Stimulated activated CD8-positive, alpha-beta memory T cell treated with anti-CD3 and anti-CD28 coated beads, Interleukin-12 subunit alpha, Interleukin-12 subunit beta, amount 100 ng/mL, for 1 hour (primary cell): ENCODE results near the gene RNF151.
"Not testable (repeated sequence)": the region's sequence is repeated elsewhere in the genome, so short reads cannot be mapped to it uniquely, and the experiment has no call there.

Source experiments
- DNase-seq: peaks from one replicate; pipeline ENCODE4 v3.0.0-alpha.2; 2020; ENCODE audit warnings: low read depth

RNF151 gene, protein sequence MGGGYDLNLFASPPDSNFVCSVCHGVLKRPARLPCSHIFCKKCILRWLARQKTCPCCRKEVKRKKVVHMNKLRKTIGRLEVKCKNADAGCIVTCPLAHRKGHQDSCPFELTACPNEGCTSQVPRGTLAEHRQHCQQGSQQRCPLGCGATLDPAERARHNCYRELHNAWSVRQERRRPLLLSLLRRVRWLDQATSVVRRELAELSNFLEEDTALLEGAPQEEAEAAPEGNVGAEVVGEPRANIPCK

DNA sequence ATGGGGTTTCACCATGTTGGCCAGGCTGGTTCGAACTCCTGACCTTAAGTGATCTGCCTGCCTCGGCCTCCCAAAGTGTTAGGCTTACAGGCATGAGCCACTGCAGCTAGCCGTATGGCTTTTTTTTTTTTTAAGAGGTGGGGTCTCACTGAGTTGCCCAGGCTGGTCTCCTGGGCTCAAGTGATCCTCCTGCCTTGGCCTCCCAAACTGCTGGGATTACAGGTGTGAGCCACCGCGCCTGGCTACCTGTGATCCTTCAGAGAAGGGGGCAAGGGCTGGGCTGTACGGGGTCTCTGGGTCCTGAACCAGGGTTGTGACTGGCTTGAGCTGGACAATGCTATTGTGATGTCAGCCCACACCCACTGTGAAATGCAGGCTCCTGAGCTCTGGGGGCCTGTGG is at the start of gene RNF151:
Gene RNF151, plus strand, starts transcription at position 397 of the 400 bp plus-strand sequence. CDS start 26 bp downstream, outside the sequence.
- DNase-seq, result no peak

DNA sequence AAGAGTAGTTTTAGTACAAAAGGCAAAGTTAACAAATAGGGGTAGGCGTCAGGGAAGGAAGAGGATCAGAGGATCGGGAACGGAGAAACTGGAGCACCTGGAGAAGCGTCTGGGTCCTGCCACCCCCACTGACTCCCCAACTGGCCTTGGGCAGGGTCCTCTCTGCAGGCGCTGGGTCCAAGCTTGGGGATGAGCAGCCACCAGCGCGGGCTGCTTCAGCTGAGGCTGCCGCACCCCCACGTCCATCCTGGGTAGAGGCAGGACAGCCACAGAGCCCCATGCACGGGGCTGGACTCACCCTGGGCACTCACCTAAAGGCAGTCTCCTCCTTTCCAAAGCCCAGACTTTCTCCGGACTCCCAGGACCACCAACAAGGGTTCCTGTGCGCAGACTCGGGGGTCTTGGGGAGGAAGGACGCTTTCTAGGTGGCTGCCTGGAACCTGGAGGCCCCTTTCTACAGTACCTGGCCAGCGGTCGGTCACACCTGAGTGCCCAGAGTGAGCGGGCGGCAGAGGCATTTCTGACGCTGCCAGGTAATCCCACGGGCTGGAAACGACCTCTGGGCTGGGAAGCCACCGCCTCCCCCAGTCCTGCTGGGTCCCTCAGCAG is 49.5 kb upstream of the RNF151 start:
- no peak for DNase-seq

DNA sequence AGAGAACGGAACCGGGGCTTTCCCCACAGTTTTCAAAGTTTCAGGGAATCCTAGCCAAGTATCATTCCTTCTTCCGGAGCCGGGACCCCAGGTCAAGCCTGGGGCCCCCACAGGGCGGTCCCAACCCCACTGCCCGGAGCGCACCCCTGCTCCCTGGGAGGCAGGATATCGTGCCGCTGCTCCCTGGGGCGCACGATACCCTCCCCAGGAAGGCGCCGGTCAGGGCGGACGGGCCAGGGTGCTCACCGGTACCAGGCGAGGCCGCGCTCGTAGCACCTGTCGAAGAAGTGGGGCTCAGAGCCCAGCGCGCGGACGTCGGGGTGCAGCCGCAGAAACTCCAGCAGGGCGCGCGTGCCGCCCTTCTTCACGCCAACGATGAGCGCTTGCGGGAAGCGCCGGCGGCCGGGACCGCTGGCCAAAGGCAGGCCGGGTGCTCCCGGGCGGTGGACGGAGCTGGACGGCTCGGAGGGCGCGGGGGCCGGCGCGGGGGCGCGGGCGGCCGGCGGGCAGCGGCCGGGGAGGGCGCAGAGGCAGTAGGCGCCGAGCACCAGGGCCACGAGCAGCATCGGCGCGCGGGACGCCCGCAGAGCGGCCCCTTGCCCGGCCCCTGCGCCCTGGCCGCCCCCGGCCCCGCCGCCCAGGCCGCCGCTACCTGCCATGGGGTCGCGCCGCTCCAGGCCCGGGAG is 48.8 kb upstream of the RNF151 start:
- DNase-seq, result no peak

DNA sequence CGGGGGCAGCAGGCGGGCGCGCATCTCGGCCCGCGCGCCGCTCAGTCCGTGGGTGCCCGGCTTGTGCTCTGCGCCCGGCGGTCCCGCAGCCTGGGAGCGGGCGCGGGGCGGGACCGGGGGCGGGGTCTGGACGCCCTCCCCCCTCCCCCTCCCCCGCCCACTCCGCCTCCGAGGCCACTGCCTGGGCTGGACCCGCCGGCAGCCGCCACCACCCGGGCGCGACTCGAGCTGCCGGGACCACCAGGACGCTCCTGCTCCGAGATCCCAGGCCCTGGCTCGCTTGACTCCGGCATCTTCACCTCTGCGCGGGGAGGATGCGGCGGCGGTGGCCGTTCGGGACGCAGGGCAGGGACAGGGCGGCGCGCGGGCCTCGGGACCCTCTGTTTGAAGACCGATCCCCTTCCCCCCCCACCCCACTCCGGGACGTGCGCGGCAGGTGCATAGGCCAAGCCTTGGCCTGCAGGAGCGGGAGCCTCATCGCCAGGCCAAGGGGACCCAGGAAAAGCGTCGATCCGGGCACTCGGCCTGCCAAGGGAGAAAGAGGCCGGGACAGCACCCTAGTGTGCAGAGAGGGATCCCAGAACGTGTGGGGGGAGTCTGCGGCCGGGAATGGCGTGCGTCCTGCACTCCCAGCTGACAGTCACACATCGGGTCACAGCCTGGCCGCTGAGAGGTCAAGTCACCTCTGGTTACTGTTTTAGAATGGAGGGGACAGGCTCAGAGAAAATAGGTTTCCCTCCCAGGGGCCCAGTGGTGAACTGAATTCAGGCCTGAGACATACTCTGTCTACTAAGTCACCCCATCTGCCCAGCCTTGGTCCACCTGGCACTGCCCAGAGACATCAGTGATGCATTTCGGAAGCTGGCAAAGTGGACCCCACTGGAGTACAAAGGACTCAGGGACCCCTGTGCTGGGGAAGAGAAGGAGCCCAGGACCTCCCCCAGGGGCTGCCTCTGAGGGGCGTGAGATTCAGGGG is 48.0 kb upstream of the RNF151 start, which contains the start of gene HS3ST6:
Gene HS3ST6, minus strand, starts transcription at position 65 of the 976 bp plus-strand sequence. CDS start 92 bp downstream, outside the sequence.
- DNase-seq, result no peak

DNA sequence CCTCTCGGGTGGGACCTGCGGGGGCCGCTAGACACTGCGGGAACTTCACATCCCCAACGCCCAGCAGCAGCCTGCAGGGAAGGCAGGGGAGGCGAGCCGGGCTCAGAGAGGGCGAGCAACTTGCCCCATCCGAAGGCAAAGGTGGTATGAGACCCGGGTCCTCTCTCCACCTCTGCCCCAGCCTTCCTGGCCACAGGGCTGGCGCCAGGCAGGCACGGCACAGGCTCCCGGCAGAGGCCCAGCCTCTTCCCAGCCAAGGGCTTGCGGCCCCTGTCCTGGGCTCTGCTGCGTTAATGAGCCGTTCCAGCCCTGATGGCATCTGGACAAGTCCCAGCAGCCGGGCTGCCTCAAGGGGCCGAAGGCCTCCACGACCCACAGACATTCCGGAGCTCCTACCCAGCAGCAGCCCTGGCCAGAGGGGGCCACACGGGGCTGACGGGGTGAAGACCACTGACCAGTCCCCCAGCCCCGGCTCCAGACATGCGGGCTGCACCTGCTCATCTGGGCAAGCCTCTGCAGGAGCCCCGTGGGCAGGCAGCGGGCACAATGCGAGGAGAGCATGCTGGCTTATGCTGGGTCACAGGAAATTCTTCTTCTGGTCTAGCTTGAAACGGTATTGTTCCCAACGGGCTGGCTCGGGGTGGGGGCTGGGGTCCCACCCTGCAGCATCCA is 47.2 kb upstream of the RNF151 start:
- DNase-seq, result no peak

DNA sequence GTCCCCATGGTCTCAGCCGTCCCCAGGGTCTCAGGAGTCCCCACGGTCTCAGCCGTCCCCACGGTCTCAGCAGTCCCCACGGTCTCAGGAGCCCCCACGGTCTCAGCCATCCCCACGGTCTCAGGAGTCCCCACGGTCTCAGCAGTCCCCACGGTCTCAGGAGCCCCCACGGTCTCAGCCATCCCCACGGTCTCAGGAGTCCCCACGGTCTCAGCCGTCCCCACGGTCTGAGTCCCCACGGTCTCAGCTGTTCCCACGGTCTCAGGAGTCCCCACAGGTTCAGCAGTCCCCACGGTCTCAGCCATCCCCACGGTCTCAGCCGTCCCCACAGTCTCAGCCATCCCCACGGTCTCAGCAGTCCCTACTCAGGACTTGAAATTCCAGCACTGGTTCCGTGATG is 46.5 kb upstream of the RNF151 start:
- DNase-seq, result not testable (repeated sequence)

DNA sequence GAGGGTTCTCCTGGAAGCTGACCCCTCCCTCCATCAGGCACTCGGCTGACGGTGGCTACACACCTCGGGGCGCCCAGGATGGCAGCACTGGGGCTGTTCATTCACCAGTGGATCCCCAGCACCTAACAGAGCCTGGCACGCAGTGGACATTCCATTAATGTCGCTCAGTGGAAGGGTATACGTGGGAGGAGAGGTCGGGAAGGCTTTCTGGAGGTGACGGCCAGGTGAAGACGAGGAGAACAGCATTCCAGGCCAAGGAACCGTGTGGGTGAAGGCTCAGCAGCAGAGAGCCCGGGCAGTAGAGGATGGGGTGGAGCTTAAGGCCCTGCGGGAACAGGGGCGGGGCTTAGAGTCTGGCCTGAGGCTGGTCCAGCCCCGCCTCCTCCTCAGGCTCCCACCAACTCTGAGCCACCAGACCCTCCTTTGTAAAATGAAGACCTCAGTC is 45.9 kb upstream of the RNF151 start:
- no peak for DNase-seq

DNA sequence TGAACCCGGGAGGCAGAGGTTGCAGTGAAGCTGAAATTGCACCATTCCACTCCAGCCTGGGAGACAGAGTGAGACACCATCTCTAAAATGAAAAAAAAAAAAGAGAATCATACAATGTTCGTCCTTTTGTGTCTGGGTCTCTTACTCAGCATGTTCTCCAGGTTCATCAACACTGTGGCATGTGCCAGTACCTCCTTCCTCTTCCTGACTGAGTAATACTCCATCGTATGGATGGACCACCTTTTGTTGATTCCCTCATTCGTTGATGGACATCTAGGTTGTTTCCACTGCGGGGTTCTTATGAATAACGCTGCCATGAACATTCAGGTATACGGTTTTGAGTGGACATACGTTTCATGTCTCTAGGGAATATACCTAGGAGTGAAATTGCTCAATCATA is 44.3 kb upstream of the RNF151 start:
- no peak for DNase-seq

DNA sequence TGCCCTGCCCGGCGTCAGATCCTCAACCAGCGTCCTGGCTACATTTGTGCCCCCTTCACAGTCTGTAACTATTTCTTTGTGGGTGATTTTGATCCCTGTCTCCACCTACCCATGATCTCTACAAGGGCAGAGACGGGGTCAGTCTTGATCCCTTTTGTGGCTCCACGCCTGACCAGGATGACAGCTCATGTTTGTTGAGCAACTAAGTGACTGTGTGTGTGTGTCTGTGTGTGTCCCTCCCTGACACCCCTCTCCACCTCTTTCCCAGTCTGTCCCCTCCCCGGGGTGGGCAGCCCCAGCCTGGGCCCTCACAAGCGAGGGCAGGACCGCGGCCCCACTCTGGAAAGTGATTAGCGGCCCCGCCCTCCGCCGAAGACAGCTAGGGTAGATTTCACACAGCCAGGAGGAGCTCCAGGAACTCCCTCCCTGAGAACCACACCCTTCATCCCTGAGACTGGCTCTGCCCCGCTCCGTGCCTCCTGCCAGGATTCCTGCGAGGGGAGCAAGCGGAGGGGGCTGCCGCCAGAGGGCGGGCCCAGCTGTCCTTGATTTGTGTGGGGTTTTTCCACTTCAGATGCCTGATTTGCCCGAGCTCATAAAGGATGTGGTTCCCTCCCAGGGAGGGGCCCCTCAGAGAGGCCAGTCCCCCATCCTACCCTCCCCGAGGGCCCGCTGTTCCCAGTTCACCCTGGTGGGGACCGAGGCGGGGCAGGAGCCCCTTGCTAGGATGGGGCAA is 43.2 kb upstream of the RNF151 start:
- no peak for DNase-seq

DNA sequence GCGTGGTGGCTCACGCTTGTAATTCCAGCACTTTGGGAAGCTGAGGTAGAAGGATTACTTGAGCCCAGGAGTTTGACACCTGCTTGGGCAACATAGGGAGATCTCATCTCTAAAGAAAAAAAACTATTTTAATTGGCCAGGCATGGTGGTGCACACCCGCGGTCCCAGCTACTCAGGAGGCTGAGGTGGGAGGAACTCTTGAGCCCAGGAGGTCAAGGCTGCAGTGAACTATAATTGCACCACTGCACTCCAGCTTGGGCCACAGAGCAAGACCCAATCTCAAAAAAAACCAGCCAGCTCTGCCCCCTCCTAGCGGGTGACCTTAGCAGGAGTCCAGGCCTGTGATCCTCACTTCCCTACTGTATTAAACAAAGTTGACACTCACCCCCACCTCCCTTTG is 42.6 kb upstream of the RNF151 start:
- DNase-seq, result no peak

DNA sequence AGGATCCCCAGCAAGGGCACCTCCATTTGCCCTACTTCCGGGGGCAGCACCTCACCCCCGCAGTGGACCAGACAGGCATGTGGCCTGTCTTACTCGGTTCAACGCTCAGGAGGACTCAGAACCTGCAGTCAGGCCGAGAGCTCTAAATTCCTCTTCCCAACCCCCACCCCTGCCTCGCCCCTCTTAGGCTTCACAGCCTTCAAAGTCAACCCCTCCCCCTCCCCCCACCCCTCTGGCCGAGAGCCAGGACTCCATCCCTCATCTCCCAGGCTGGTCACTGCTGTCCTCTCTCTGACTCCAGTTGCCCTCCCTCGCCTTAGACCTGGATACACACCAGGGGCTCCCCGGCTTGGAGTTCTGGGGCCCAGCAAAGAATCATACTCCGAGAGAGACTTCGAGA is 40.4 kb upstream of the RNF151 start:
- DNase-seq, result no peak

DNA sequence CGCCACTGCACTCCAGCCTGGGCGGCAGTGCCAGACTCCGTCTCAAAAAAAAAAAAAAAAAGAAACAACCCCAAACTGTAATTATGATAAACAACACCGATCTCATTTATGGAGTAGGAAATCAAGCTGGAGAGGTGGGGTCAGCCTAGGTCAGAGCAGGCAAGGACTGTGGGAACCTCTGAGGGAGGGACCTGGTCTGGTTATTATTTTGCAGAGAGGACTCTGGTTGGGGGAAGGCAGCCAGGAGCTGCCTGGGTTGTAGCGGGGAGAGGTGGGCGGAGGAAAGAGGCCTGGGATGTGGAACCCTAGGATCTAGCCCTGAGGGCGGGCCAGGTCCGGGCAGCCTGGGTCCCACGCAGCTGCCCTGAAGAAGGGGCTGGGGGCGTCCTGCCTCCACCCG is 37.6 kb upstream of the RNF151 start:
- DNase-seq, result no peak

DNA sequence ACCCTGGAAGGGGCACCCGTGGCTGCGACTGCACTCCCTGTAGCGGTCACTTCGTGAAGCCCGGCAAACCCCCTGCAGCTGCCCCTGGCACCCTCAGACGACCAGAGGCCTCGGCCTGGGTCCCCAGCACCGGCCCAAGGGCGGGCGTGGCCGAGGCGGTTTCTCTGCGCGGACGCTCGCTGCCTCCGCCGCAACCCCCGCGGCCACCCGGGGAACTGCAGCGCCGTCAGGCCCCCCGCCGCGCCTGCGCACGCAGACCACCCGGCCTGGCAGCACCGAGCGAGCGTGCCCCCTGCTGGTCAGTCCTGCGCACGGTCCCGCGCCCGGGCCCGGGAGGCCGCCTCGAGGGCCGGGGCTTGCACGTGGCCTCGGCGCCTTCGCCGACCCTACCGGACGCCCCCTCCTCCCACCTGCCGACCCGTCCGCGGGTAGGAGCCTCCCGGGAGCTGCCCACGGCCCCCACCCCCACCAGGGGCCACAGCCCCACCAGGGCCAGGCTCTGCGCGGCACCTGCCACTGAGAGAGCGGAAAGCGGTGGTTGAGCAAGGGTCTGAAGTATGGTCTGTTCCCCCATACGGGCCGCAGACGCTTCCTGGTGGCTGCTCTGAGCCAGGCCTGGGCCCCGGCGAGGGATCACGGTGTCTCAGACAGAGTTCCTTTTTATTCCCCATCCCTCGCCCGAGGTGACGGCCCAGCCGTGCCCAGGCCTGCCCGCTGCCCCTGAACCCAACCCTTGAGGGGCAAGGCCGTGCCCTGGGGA is 36.9 kb upstream of the RNF151 start:
- DNase-seq, result peak; percentile 90

DNA sequence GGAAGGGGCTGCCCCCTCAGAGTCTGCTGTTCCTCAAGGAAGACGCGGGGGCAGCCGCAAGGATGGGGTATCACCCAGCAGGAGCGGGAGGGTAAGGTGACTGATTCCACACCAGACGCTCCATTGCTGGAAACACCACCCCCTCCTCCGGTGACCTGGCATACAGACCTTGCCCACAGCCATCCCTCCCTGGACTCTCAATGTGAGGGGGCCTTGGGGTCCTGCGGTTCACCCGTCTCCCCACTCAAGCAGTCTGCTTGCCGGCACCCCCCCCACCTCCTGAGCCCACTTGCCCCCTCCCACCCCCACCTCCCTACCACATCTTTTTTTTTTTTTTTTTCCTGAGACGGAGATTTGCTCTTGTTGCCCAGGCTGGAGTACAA is 36.3 kb upstream of the RNF151 start:
- DNase-seq, result no peak

DNA sequence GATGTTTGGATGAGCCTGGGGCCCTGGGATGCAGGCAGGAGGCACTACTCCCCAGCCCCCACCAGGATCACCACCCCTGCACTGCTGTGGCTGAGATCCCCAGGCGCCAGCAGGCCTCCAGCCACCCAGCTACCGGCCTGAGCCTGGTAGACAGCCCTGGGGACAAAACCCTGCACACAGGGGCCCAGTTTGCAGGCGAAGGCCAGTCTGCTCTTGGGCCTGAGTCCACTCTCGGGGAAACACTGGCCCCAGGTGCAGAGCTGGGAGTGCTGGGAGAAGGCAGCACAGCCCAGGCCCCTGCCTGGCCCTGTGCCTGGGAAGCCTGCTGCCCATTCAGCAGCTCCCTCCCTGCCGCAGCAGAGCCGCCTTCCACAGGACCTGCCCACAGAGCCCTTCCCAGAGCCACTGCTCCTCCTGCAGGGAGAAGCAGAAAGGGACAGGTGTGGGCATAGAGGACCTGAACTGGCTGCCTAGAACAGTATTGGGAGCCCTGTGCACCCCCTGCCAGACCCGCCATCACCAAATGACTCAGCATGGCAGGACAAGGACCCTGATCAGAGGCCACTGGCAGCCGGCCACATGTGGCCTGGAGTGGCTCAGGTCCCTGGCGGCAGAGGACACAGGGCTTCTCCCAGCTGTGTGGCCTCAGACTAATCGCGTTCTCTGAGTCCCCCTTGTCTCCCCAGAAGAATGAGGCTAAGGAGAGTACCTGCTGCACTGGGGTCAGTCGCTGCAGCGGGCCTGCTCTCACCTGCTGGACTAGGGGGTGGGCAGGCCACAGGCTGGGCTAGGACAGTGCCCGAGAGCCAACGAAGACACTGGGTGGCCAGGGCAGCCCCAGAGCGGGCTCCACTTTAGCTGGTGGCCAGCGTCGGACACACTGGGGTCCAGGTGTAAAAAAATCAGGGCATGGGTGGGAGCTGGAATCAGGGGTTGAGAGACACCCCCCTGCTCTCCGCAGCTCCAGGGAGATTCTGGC is 34.3 kb upstream of the RNF151 start:
- DNase-seq, result no peak

DNA sequence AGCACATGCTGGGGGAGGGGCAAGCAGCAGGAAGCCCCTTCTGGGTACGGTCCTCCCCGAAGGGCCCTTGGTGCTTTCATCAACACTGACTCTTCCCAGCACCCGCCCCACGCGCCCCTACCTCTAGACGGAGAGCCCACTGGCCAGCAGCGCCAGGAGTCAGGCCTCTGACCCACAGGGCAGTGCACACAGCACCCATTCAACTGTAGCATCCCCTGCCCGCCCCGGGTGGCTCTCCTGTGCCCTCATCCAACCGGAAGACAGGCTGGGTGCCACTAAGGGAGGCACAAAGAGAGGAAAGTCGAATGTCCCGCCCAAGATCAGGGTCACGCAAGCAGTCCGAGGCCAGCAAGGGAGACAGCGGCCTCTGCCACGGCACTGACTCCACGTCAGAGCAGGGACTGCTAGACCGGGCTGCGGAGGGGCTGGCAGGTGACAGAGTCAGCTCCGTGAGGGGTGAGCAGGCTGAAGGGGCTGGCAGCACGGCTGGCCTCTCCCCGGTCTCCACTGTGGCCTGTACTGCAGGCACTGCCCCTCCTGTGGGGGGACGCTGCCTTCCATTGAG is 33.5 kb upstream of the RNF151 start:
- no peak for DNase-seq

DNA sequence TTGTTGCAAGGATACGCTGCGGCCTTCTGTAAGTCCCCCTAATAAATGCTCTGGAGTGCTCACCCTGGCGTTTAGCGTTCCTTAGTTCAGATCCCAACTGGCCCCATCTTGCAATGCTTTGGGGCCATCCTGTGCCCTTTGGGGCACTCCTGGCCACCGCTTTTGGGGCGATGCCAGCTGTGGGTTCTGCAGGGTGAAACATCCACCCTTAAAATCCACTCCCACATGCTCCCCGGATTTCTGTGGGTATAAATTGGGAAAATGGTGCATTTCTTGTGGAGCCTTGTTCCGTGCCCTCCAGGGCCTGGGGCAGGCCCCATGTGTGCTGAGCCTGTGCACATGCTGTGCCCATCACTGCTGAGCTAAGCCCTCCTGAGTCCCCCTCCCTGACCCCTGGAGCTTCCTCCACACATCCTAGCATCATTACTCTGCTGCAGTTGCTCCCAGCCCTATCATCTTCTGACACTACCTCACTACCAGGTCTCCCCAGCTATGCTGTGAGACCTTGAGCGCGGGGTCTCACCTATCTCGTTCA is 29.6 kb upstream of the RNF151 start:
- no peak for DNase-seq

DNA sequence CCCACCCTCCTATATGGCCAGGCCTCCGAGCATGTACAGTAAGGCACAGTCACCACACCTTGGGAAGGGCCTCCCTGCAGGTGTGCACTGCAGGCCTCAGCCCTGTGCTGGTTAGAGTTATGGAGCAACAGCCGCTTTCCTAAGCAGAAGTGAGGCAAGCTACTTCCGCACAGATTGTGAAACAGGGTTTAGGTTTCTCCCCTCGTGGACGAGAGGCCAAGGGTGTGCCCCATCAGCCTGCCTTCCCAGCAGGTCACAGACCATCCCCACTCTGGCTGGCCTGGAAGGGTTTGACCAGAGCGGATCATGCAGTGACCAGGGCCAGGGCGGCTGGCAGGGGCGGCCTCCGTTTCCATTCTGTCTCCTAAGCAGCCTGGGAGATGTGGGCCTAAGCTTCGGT is 28.3 kb upstream of the RNF151 start:
- no peak for DNase-seq
